Large intestine (tissue), 3 donors: ENCODE measurements around the gene NFIB. TPM values are rescaled to one million over a fixed set of nuclear protein-coding genes. Genes with fewer than 3 reads are reported as not detected.

ENCODE experiments used
- DNase-seq, 2 donors: peaks; one replicate each; pipeline versions ENCODE4 v3.0.0 to v3.0.0-alpha.2; 2013
- H3K27ac ChIP-seq: one replicate; pipeline ENCODE4 v1.5.1; 2013; ENCODE audit warnings: low read length
- H3K27me3 ChIP-seq: 2 replicates; pipeline ENCODE4 v1.6.1; 2013; ENCODE audit warnings: low read length; ENCODE audit not compliant: control insufficient read depth, insufficient read depth
- H3K36me3 ChIP-seq: 2 replicates; pipeline ENCODE4 v1.6.1; 2013; ENCODE audit warnings: low read length; ENCODE audit not compliant: control insufficient read depth, insufficient read depth
- H3K4me1 ChIP-seq: one replicate; pipeline ENCODE4 v1.6.1; 2013; ENCODE audit warnings: low read length; ENCODE audit not compliant: control insufficient read depth, insufficient read depth
- H3K4me3 ChIP-seq: one replicate; pipeline ENCODE4 v1.5.1; 2013; ENCODE audit warnings: low read length
- H3K9me3 ChIP-seq: one replicate; pipeline ENCODE4 v1.6.1; 2013; ENCODE audit warnings: mild to moderate bottlenecking, low read depth, low read length, moderate library complexity; ENCODE audit not compliant: control insufficient read depth
- WGBS: methylation state at CpG from one replicate; pipeline ENCODE4 v1.1.5; 2013; ENCODE audit warnings: low lambda C conversion rate; ENCODE audit not compliant: insufficient coverage; 5-methylcytosine and 5-hydroxymethylcytosine counted together
- polyA plus RNA-seq: library from polyadenylated mRNA; unstranded; fragments of 120-200 nt; gene quantifications from one replicate; pipeline ENCODE4 v1.2.1, GENCODE V29; 2013

NFIB gene
- polyA plus RNA-seq, 1 donor, result 16.6 TPM

- Histone ChIP-seq H3K9me3 (no peaks in the 10 kb centered on the region), H3K27me3 (no peaks in the 10 kb centered on the region), H3K4me3 (no peak overlapping the region), H3K4me1 (no peaks in the 10 kb centered on the region), H3K36me3 (no peaks in the 10 kb centered on the region), H3K27ac (peak overlapping the region; percentile 3)
- WGBS, result no CpG with 5 or more reads among the region's 3 CpGs
- peak; percentile 40 to 83 for DNase-seq
Measured at GRCh38 chr9:14107977-14108376, 206.0 kb downstream of the NFIB start.

DNA sequence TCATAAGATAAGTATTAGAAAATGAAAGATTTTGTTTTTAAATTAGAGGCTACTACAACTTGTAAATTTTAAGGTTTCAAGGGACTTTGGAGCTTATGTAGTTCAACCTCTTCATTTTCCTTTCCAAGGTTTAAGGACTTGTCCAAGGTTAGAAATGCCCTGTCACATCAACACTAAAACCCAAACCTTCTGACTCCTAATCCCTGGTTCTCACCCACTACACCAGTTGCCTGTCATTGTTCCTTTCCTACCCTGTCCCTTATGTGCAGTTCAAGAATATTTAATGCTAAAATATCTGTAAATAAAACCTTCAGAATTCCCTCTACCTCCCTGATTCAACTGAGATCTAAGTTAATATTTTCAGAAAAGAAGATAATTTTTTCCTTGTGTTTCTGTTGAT is 206.4 kb downstream of the NFIB start:
- Histone ChIP-seq H3K36me3 (no peaks in the 10 kb centered on the region), H3K27me3 (no peaks in the 10 kb centered on the region), H3K4me1 (no peaks in the 10 kb centered on the region), H3K4me3 (no peak overlapping the region), H3K9me3 (no peaks in the 10 kb centered on the region), H3K27ac (peak overlapping the region; percentile 3)
- DNase-seq, result no peak

GRCh38 chr9:14106699-14107098 is 207.2 kb downstream of the NFIB start:
- DNase-seq, result no peak
- no peak overlapping the region for H3K27ac ChIP-seq
- H3K36me3 ChIP-seq, result no peaks in the 10 kb centered on the region
- no peaks in the 10 kb centered on the region for H3K4me1 ChIP-seq
- no peaks in the 10 kb centered on the region for H3K9me3 ChIP-seq
- H3K27me3 ChIP-seq, result no peaks in the 10 kb centered on the region
- 71% methylated on average over 1 of the region's 2 CpGs for WGBS
- H3K4me3 ChIP-seq, result no peak overlapping the region

DNA sequence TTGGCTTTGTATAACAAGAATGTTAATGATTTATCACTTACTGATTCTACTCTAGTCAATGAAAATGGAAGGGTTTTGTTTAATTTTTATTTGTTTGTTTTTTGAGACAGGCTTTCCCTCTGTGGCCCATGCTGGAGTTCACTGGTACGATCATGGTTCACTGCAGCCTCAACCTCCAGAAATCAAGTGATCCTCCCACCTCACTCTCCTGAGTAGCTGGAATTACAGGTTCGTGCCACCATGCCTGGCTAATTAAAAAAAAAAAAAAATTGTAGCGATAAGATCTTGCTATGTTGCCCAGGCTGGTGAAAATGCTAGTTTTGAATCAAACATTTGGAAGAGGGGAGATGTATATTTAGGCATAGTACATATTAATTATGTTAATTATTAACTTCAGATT is 209.4 kb downstream of the NFIB start:
- Histone ChIP-seq H3K27me3 (no peaks in the 10 kb centered on the region), H3K27ac (no peak overlapping the region), H3K4me1 (no peaks in the 10 kb centered on the region), H3K4me3 (no peak overlapping the region), H3K9me3 (no peaks in the 10 kb centered on the region), H3K36me3 (no peaks in the 10 kb centered on the region)
- no CpG with 5 or more reads among the region's 3 CpGs for WGBS
- no peak for DNase-seq

DNA sequence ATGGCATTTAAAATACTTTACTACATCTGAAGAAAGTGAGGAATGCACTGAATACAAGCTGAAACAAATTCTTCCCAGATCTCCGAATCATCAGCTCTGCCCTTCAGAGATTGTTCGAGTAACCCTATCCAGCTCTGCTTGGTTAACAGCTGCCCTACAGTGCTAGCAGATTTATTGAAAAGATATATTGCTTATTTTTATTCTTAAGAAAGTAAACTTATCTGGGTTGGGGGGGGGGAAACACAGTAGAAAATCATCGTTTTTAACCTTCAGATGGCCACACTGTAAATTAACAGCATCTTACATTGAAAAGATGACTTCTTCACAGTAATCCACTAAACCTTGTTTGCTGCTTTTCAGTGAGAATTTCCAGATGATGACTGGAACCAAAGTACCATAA is 210.8 kb downstream of the NFIB start:
- H3K36me3 ChIP-seq, result no peaks in the 10 kb centered on the region
- H3K27me3 ChIP-seq, result peaks cover 3% of the 10 kb centered on the region
- no peaks in the 10 kb centered on the region for H3K9me3 ChIP-seq
- H3K4me3 ChIP-seq, result no peak overlapping the region
- no peak for DNase-seq
- peaks cover 3% of the 10 kb centered on the region for H3K4me1 ChIP-seq
- no peak overlapping the region for H3K27ac ChIP-seq
- 92% methylated on average over 2 of the region's 3 CpGs for WGBS

DNA sequence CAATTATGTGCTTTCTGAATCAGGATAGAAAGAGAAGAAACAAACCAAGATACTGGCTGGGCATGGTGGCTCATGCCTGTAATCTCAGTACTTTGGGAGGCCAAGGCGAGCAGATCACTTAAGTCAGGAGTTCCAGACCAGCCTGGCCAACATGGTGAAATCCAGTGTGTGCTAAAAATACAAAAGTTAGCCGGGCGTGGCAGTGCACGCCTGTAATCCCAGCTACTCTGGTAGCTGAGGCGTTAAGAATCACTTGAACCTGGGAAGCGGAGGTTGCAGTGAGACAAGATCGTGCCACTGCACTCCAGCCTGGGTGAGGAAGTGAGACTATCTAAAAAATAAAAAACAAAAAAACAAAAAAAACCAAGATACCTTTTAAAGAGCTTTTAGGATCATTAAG is 214.2 kb downstream of the NFIB start:
- peaks cover 3% of the 10 kb centered on the region for H3K4me1 ChIP-seq
- H3K27me3 ChIP-seq, result peaks cover 10% of the 10 kb centered on the region
- H3K9me3 ChIP-seq, result no peaks in the 10 kb centered on the region
- no peak overlapping the region for H3K27ac ChIP-seq
- H3K36me3 ChIP-seq, result no peaks in the 10 kb centered on the region
- no peak for DNase-seq
- H3K4me3 ChIP-seq, result no peak overlapping the region
- WGBS, result 98% methylated on average over 6 of the region's 7 CpGs

DNA sequence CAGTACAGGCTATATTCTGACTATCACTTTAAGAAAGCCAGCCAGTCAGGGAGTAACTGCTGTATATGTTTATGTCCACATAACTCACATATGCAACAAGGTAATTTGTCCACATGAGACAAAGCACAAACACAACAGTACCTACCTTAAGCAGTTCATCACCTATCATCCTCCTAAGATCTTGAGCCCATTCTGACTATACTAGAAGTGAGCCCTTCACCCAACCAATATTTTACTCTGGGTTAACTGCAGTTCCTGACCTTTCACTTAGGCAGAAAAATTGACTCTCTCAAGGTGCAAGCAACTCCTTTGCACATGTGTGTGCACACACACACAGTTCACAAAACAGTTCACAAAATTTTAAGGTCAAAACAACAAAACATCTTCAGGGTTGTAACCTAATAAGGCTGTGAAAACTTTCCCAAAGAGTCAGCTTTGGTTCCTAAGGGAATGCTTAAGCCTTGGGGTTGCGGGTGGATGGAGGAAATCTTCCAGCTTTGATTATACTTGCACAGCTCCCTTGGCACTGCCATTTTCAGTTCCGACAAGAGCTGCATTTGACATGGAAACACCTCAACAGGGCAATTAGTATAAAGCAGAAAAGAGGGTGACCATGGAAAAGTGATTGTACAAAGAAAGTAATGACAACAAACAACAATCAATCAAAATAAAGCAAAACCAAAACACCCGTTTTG is 215.3 kb downstream of the NFIB start:
- Histone ChIP-seq H3K27me3 (peaks cover 10% of the 10 kb centered on the region), H3K9me3 (no peaks in the 10 kb centered on the region), H3K4me3 (no peak overlapping the region), H3K27ac (peak overlapping the region; percentile 8), H3K4me1 (peaks cover 3% of the 10 kb centered on the region), H3K36me3 (no peaks in the 10 kb centered on the region)
- no peak for DNase-seq
- no CpG with 5 or more reads among the region's 3 CpGs for WGBS

DNA sequence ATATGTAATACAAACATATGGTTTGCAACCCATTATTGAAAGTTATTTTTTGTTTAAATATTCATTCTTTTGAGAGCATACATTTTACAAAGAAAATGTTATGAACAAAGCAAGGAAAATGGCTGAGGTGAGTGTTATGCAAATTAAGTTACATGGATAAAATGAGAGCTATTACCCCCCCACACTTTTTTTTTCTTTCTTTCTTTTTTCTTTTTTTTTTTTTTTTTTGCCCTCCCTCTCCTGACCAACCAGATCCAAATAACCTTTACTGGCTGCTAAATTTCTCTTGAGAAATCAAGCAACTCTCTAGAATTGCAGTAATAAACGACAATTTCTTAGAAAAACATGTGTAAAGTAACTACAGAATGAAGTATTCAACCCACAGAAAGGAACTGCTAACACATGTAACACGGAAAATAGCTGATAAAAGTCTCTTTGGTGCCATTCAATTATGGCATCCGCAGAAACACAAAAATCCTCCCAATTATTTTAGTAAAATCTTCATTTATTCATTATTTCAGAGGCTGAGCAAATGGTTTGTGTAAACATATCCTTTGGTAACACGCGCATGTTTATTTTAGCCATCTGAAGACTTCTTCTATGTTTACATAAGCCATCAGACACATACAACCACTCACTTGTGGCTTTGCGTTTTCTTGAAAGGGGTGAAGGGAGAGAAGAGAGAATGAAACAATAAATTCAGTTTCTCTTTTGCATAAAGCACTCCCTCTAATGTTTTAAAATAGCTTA is 216.1 kb downstream of the NFIB start:
- H3K27ac ChIP-seq, result no peak overlapping the region
- no peaks in the 10 kb centered on the region for H3K36me3 ChIP-seq
- no peak overlapping the region for H3K4me3 ChIP-seq
- DNase-seq, result peak in 1 of 2 donors; percentile 14
- peaks cover 3% of the 10 kb centered on the region for H3K4me1 ChIP-seq
- WGBS, result 45% methylated on average over 2 of the region's 6 CpGs
- H3K9me3 ChIP-seq, result no peaks in the 10 kb centered on the region
- peaks cover 10% of the 10 kb centered on the region for H3K27me3 ChIP-seq

GRCh38 chr9:14097215-14097614 is 216.7 kb downstream of the NFIB start:
- Histone ChIP-seq H3K4me1 (peaks cover 3% of the 10 kb centered on the region), H3K36me3 (no peaks in the 10 kb centered on the region), H3K4me3 (no peak overlapping the region), H3K27me3 (peaks cover 10% of the 10 kb centered on the region), H3K9me3 (no peaks in the 10 kb centered on the region), H3K27ac (peak overlapping the region; percentile 67)
- 43% methylated on average over 1 of the region's 4 CpGs for WGBS
- DNase-seq, result peak; percentile 17 to 62

DNA sequence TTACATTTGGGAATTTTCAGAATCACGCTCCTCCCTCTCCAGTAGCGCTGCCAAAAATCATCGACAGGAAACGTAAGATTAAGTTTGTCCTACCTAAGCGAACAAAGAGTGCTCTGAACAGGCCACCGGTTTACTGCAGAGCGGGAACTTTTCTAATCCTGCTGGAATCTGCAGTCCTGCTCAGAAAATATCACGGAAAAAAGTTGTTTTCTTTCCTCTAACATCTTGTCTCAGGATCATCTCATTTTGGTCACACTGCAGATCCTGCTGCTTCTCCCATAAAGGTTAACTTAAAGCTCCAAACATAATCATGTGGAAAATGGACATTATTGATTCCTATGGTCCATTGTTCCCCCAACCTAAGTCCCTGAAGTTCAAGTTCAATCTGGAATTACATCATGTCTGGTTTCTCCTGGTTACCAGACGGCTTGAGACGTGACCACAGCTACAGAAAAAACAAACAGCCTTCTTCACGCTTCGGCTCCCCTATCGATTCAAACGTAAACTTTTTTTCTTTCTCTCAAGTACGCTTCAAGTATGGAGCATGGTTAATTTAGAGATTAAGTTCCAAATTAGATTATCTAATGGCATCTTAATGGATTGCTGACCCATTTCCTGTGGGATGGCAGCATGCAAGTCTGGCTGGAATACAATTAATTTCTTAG is 217.6 kb downstream of the NFIB start:
- Histone ChIP-seq H3K4me1 (peaks cover 3% of the 10 kb centered on the region), H3K4me3 (no peak overlapping the region), H3K27me3 (peaks cover 10% of the 10 kb centered on the region), H3K9me3 (no peaks in the 10 kb centered on the region), H3K27ac (peak overlapping the region; percentile 67), H3K36me3 (no peaks in the 10 kb centered on the region)
- 20% methylated on average over 4 of the region's 15 CpGs for WGBS
- DNase-seq, result peak; percentile 30 to 61
